HG03108 (cell line): ENCODE results near the gene EID1.
"Not testable (repeated sequence)": the region's sequence is repeated elsewhere in the genome, so short reads cannot be mapped to it uniquely, and the experiment has no call there.

ENCODE experiments used
- ATAC-seq: cut with Tn5 transposase; IDR thresholded peaks from one replicate; pipeline ENCODE4 v1.9.1; 2021; ENCODE audit warnings: moderate library complexity; ENCODE audit not compliant: unreplicated experiment

Gene EID1

DNA sequence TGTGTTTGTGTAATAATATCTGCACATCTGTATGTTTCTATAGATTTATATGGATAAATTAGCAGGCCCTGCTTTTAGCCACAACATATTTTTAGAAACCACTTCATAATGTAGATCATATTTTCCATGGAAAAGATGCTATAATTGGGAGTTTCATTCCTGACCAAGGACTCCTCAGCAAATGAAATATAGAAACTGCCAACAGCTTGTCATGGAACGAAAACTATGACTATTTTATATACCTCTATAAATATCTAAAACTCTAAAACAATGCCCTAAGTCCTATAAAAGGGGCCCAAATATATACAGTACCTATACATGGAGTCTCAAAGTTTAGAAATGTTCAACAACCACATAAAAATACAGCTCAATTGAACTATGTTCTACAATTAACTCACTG lies 27.9 kb downstream of the EID1 start:
- ATAC-seq, result no peak

DNA sequence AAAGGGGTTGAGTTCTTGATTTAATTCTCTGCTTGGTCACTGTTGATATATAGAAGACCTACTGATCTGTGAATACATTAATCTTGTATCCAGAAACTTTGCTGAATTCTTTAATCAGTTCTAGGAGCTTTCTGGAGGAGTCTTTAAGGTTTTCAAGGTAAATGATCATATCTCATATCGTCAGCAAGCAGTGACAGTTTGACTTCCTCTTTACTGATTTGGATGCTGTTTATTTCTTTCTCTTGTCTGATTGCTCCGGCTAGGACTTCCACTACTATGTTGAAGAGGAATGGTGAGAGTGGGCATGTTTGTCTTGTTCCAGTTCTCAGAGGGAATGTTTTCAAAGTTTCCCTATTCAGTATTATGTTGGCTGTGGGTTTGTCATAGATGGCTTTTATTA lies 31.4 kb downstream of the EID1 start:
- not testable (repeated sequence) for ATAC-seq

- ATAC-seq, result not testable (repeated sequence)
Observed at GRCh38 chr15:48910554-48910953, 32.6 kb downstream of the EID1 start.

DNA sequence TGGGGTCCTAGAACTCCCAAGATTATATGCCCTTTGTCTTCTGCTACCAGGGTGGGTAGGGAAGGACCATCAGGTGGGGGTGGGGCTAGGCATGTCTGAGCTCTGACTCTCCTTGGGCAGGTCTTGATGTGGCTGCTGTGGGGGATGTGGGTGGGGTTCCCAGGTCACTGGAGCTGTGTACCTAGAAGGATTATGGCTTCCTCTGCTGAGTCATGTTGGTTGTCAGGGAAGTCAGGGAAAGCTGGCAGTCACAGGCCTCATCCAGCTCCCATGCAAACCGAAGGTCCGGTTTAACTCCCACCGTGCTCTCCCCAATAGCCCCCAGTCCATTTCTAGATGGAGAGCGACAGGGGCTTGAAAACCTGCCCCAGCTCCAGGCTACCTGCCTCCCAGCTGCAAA lies 35.2 kb downstream of the EID1 start:
- no peak for ATAC-seq

DNA sequence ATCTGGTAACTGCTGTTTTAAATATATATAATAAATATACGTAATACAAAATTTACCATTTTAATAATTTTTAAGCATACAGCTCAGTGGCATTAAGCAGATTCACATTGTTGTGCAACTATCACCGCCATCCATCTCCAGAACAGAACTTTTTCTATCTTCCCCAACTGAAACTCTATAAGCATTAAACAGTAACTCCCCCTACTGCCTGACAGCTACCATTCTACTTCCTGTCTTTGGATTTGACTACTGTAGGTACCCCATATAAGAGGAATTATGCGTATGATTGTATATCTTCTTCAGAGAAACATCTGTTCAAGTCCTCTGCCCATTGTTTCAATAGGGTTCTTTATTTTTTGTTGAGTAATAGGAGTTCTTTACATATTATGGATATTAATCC lies 36.8 kb downstream of the EID1 start:
- no peak for ATAC-seq

GRCh38 chr15:48915861-48916260 lies 37.9 kb downstream of the EID1 start:
- ATAC-seq, result no peak

- ATAC-seq, result no peak
Observed at GRCh38 chr15:48916721-48917120, 38.8 kb downstream of the EID1 start.

DNA sequence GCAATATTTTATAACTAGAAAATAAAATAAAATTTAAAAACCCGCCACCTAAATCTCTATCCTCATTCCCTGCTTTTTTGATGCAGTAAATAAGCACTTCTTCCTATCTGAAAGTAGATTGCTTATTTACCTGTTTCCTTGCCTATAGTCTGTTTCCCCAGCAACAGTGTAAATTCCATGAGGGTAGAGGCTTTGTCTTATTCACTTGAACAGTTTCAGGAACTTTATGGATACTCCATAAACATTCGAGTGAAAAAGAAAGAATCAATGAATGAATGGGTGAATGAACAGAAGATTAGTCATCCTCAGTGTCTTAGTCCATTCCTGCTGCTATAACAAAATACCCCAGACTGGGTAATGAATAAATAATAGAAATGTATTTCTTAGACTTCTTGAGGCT lies 44.1 kb downstream of the EID1 start:
- ATAC-seq, result no peak

DNA sequence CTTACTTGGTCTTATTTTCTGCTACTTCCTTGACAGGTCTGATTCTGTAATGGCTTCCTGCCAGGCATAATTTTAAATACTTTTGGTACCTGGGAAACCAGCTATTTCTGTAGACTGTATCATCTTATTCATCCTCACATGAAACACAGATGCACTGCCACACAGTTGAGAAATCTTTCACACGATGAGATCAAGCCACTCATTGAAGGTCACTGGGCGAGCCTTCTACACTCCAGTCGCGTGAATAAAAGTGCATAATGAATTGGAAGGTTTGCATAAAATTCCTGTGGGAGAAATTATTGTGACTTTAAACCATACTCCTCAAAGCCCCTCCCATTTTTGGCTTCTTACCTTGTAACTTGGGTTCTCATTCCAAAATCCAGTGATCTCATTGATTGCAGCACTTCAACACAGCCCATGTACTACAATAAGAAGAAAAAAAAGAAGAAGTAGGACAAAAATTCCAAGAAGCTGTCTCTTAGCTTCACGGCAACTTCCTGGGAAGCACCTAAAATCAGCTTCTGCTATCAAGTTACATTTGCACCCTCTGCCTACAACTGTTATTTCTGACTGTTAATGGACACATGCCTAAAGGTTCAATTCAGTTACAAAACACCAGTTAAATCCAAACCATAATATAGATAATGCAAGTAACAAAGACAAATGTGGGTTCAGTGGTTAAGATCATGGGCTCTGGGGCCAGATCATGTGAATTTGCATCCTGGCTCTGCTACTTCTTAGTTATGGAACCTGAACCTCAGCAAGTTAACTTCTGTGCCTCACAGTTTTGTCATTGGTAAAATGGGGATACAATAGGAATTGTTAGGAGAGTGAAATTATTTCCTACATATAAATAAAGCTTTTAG lies 46.8 kb downstream of the EID1 start:
- ATAC-seq, result no peak

DNA sequence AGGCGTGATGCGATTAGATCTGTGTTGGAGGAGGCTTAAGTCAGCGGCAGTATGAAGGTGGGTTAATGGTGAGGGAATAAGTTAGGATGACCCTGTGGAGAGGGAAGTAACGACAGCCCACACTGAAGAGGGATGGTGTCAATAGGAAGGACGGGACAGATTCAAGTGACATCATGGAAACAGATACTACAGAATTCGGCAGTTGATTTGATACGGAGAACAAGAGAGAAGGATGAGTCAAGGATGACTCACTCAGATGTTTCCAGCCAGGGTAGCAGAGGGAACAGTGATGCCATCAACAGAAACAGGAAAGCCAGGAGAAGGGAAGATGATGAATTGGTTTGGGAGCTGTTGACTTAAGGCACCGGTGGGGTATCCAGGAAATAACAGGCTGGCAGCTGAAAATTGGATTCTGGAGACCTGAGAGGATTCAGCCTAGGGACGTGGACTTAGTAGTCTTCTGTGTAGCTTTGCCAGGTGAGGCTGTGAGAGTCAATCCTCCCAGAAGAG lies 47.8 kb downstream of the EID1 start:
- no peak for ATAC-seq

- ATAC-seq, result no peak
Observed at GRCh38 chr15:48928877-48929538, 51.1 kb downstream of the EID1 start.

GRCh38 chr15:48929661-48930060 lies 51.7 kb downstream of the EID1 start:
- ATAC-seq, result no peak
